ENCODE data around the gene PSMD8.
A peak's percentile ranks its signal among the peaks of the same experiment; 100 is the strongest.
"Not testable (repeated sequence)": the region's sequence is repeated elsewhere in the genome, so short reads cannot be mapped to it uniquely, and the experiment has no call there.

PSMD8 gene

GRCh38 chr19:38374332-38375097 lies at the start of gene PSMD8:
TSS of gene PSMD8 (plus strand) at chr19:38374571. CDS start at chr19:38374602, 31 bp downstream.
- DNase-seq (ENCODE audit: low read depth) = peak; percentile 98

DNA sequence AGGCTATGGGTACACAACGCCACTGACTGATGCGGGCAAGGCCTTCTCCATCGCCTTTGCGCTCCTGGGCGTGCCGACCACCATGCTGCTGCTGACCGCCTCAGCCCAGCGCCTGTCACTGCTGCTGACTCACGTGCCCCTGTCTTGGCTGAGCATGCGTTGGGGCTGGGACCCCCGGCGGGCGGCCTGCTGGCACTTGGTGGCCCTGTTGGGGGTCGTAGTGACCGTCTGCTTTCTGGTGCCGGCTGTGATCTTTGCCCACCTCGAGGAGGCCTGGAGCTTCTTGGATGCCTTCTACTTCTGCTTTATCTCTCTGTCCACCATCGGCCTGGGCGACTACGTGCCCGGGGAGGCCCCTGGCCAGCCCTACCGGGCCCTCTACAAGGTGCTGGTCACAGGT lies 47.8 kb upstream of the PSMD8 start:
- no peak for DNase-seq (ENCODE audit: low read depth)

GRCh38 chr19:38329651-38330050 lies 44.7 kb upstream of the PSMD8 start:
- no peak for DNase-seq (ENCODE audit: low read depth)

DNA sequence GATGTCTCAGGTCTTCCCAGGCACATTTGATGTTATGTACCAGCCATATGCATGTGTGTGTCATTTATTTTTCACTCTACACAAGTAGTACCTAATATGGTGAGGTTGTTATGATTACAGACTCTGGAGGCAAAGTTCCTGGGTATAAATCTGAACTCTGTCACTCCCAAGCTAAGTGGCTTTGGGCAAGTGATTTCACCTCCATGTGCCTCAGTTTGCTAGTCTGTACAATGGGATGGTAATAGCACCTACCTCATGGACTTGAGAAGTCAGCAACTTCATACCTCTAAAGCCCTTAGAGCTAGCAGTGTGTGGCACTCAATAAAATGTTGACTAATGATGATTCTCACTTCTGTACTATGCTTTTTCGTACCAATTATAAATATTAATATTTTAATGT lies 42.6 kb upstream of the PSMD8 start:
- DNase-seq (ENCODE audit: low read depth) = no peak

DNA sequence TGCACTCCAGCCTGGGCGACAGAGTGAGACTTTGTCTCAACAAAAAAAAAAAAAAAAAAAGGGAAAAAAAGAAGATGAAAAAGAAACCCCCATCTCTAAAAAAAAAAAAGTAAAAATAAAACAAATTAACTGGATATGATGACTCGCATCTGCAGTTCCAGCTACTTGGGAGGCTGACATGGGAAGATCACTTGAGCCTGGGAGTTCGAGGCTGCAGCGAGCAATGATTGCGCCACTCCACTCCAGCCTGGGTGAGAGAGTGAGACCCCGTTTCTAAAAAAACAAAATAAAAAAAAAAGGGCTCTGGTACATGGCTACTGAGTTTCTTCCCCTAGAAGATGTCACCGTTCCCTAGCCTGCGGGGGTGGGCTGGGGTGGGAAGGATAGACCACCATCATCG lies 41.1 kb upstream of the PSMD8 start:
- DNase-seq (ENCODE audit: low read depth) = no peak

- peak; percentile 88 for DNase-seq (ENCODE audit: low read depth)
These were observed 38.3 kb upstream of the PSMD8 start for GRCh38 chr19:38335949-38336637.

DNA sequence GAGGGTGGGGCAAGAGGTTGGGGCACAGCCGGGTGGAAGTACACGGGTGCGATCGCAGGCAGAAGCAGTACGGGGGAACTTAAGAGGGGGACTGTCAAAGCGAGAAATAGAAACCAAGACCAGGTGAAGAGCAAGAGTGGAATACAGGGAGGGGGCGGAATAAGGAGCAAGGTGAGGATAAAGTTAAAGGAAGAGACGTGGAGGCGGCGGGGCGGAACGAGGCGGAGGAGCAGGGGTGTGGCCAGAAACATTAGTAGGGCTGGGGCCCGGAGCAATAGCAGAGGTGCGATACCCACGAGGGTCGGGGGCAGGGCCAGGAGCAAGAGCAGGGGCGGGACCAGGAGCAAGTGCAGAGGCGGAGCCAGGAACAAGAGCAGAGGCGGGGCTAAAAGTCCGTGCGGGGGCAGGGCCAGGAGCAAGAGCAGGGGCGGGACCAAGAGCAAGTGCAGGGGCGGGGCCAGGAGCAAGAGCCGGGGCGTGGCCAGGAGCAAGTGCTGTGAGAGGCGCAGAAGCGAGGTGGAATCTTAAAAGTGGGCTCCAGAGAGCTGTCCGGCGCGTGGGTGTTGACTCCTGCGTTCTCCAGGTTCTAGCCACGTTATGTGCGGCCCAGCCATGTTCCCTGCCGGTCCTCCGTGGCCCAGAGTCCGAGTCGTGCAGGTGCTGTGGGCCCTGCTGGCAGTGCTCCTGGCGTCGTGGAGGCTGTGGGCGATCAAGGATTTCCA lies 37.6 kb upstream of the PSMD8 start:
- peak; percentile 81 for DNase-seq (ENCODE audit: low read depth)

GRCh38 chr19:38337360-38337653 lies 37.1 kb upstream of the PSMD8 start:
- DNase-seq (ENCODE audit: low read depth) = no peak

DNA sequence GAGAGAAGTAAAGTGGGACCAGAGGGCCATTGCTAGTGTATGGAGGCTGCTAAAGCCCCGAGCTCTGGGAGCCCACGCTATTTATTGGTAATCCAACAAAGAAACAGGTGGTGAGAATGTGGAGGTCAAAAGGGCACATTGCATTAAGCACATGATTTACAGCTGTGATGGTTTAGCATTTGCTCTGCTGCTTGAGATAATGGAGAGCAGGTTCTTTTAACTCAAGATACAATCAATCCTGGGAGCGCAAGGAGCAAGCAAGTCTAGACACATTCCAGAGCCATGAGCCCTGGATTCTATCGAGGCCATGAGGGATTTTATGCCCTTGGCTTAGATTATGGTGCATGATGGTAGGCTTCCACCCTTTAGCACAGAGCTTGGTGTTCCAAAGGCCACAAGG lies 35.4 kb upstream of the PSMD8 start:
- not testable (repeated sequence) for DNase-seq (ENCODE audit: low read depth)

GRCh38 chr19:38340927-38341326 lies 33.4 kb upstream of the PSMD8 start:
- DNase-seq (ENCODE audit: low read depth) = no peak

DNA sequence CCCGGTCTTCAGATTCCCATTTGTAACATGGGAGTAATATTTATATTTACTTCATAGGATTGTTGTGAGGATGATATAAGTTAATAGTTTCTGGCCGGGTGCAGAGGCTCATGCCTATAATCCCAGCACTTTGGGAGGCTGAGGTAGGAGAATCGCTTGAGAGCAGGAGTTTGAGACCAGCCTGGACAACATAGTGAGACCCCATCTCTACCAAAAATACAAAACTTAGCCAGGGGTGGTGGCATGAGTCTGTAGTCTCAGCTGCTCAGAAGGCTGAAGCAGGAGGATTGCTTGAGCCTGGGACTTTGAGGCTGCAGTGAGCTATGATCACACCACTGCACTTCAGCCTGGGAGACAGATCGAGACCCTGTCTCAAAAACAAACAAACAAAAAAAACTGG lies 27.5 kb upstream of the PSMD8 start:
- DNase-seq (ENCODE audit: low read depth) = no peak

GRCh38 chr19:38350883-38351282 lies 23.5 kb upstream of the PSMD8 start:
- no peak for DNase-seq (ENCODE audit: low read depth)

DNA sequence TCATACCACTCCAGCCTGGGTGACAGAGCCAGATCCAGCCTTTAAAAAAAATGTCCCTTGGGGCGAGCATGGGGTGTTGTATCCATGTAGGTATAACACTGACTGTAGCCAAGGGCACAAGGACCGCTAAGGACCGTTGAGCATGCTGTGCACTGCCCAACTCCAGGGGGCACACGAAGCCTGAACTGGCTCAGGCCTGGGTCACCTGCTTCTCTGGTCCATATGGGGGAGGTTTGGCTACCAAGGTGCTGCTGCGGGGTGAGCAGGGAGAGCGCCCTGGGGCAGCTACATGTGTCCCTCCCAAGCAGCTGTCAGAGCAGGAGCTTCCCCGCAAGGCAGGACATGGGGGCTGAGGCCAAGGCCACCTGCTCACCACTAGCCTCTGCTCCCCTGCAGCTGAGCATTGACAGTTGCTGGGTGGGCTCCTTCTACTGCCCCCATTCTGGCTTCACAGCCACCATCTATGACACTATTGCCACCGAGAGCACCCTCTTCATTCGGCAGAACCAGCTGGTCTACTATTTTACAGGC lies 22.4 kb upstream of the PSMD8 start:
- no peak for DNase-seq (ENCODE audit: low read depth)

GRCh38 chr19:38352611-38353010 lies 21.8 kb upstream of the PSMD8 start:
- DNase-seq (ENCODE audit: low read depth) = no peak

DNA sequence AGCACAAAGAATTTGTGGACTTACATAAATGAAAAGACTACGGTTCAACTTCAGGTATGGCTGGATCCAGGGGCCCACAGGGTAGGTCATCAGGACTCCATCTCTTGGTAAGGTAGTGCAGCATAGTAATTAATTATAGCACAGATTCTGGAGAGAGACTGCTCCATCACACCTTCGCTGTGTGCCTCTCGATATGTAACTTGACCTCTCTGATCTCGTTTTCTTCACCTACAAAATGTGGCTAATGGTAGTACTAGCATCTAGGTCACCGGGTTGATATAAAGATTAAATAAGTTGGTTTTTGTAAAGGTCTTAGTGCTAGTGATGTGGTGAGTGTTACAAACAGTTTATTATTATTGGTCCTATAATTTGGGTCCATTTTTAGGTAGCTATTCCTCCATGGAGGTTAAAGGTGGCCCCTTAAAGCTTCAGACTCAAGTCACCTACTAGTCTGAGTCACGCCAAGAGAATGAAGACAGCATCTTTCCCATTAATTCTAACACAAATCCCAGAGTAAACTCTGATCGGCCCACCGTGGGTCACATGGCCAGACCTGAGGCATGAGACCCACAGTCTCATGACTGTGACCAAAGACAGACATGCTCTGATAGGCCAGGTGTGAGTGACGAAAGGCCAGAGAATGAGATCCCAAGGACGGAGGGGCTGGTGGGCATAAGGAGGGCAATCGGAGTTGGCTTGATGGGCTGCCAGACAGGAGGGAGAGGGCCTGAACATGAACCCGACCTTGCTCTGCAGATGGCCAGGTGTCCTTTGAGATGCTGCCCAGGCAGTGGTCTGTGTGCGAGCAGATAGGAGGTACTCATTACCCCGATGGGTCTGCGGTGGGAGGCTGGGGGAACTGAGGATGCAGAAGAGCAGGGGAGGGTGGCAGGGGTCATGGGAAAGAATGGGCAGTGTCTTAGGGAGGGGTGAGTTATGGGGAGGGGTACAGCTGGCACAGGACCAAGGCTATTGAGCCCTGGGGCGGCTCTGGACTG lies 18.3 kb upstream of the PSMD8 start:
- no peak for DNase-seq (ENCODE audit: low read depth)

DNA sequence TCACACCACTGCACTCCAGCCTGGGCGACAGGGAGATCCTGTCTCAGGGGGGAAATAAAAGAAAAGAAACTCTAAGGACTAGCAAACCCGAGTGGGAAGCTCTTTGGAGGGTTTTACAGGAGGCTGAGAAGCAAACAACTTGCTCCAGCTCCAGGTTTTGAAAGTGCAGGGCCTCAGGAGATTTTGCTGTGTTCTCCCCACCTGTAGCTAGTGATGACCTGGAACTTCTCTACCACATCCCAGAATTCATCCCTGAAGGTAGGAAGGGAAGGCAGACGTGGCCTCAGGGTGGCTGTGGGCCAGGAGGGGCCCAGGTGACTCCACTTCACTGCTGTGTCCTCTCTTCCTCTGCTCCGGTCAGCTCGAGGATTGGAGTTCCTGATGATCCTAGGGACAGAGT lies 16.3 kb upstream of the PSMD8 start:
- no peak for DNase-seq (ENCODE audit: low read depth)

DNA sequence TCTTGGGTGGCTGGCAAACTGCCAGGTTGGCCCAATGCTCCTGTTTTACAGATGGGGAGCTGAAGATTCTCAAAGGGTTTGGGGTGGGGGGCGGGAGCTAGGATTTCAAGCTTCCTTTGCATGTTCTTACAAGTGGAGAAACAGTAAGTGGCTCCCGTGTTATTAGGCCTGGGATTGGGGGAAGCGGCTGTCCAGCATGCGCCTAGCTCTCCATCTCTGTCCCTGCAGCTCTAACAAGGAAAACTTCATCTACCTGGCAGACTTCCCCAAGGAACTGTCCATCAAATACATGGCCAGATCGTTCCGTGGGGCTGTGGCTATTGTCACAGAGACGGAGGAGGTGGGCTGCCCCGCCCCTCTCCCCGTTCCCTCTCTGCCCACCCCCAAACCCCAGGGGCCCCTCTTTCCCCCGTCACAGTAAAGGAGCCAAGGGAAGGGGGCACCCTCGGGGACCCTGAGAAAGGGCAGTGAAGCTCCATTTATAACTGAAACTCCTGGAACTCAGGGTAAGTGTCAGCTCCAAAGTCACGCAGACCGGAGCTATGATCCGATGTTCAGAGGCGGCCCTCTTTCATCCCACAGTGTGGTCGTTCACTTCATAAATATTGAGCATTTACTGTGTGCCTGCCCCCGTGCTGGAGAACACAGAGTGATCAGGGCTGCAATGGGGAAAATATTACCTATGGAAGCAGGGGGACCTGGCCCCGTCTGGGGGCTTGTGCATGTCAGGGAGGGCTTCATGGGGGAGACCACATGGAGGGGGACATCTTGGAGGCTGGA lies 14.9 kb upstream of the PSMD8 start:
- DNase-seq (ENCODE audit: low read depth) = no peak

DNA sequence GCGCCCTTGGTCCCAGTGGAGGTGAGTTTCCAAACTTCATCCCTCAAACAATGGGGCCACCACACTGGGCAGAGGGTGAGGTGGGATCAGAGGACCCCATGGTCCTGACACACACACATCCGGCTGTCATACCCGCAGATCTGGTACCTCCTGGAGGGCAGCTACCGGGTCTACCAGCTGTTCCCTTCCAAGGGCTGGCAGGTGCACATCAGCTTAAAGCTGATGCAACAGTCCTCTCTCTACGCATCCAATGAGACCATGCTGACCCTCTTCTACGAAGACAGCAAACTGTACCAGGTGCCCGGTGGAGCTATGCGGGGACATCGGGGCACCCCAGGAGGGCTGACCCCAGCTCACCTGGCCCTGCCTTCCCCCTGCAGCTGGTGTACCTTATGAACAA lies 14.0 kb upstream of the PSMD8 start:
- no peak for DNase-seq (ENCODE audit: low read depth)

- DNase-seq (ENCODE audit: low read depth) = no peak
These were observed 13.3 kb upstream of the PSMD8 start for GRCh38 chr19:38360839-38361631.

- DNase-seq (ENCODE audit: low read depth) = no peak
These were observed 12.7 kb upstream of the PSMD8 start for GRCh38 chr19:38361633-38362075.
